SK-N-SH treated with all-trans-retinoic acid at 6 μM for 48 hours (cell line): ENCODE results near the gene C12orf57.

Source experiments
- ARNTL ChIP-seq: fragments of 450-650 bp; formaldehyde crosslinking; IDR thresholded peaks from 2 replicates; pipeline ENCODE4 v1.5.0; 2020; ENCODE audit warnings: low read depth, mild to moderate bottlenecking, moderate library complexity, borderline replicate concordance
- OSR1 ChIP-seq: fragments of 250-450 bp; sonication (Bioruptor Pico); IDR thresholded peaks from 2 replicates; pipeline ENCODE4 v1.8.0; 2022; ENCODE audit warnings: moderate library complexity, mild to moderate bottlenecking, inconsistent platforms
- POU6F1 ChIP-seq: fragments of 250-450 bp; sonication (Bioruptor Pico); IDR thresholded peaks from 2 replicates; pipeline ENCODE4 v1.8.0; 2021; ENCODE audit warnings: low read depth, mild to moderate bottlenecking, moderate library complexity, borderline replicate concordance
- ZFP3 ChIP-seq: fragments of 250-450 bp; sonication (Bioruptor Pico); IDR thresholded peaks from 2 replicates; pipeline ENCODE4 v1.5.0; 2020; ENCODE audit warnings: mild to moderate bottlenecking, moderate library complexity
- ZFP30 ChIP-seq: fragments of 450-650 bp; formaldehyde crosslinking; IDR thresholded peaks from 2 replicates; pipeline ENCODE4 v1.5.0; 2022; ENCODE audit warnings: mild to moderate bottlenecking, moderate library complexity
- TF ChIP-seq, protein P1 (sequence below): fragments of 250-450 bp; sonication (Bioruptor Pico); IDR thresholded peaks from 2 replicates; pipeline ENCODE4 v1.8.0; 2020; ENCODE audit warnings: mild to moderate bottlenecking, moderate library complexity, borderline replicate concordance

DNA sequence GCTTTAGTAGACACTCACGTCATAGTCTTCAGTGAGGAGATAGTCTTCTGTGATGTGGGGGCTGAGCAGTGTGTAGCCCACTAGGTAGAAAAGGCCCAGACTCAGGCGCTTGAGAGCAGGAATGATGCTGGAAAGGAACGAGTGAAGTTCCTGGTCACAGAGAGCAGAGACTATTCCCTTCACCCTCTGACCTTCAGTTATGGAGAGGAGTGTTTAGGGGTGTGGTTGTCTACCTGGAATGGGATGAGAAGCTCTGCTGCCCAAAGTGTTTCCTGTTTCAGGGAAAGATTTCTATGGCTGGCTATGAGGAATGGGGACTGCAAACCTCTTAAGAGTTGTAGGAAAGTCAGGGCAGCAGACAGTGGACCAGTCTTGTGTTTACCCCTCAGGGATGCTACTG lies 35.6 kb downstream of the C12orf57 start:
- no peak for TF ChIP-seq ZFP30 (CRISPR knock-in tag)
- no peak for TF ChIP-seq POU6F1 (CRISPR knock-in tag)
- no peak for TF ChIP-seq ZFP3
- TF ChIP-seq, protein P1, sequence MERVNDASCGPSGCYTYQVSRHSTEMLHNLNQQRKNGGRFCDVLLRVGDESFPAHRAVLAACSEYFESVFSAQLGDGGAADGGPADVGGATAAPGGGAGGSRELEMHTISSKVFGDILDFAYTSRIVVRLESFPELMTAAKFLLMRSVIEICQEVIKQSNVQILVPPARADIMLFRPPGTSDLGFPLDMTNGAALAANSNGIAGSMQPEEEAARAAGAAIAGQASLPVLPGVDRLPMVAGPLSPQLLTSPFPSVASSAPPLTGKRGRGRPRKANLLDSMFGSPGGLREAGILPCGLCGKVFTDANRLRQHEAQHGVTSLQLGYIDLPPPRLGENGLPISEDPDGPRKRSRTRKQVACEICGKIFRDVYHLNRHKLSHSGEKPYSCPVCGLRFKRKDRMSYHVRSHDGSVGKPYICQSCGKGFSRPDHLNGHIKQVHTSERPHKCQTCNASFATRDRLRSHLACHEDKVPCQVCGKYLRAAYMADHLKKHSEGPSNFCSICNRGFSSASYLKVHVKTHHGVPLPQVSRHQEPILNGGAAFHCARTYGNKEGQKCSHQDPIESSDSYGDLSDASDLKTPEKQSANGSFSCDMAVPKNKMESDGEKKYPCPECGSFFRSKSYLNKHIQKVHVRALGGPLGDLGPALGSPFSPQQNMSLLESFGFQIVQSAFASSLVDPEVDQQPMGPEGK (CRISPR knock-in tag), result no peak
- no peak for TF ChIP-seq OSR1 (CRISPR knock-in tag)
- no peak for TF ChIP-seq ARNTL (CRISPR knock-in tag)
